ENCODE data around the gene SACM1L. TPM values are rescaled to one million over a fixed set of nuclear protein-coding genes. Genes with fewer than 3 reads are reported as not detected.

Gene SACM1L
- polyA plus RNA-seq, 10 donors: 22.8 to 38.6 (median 28.4) TPM

- DNase-seq: no peak
Measured at GRCh38 chr3:45765958-45766357, 76.8 kb downstream of the SACM1L start.

- DNase-seq: no peak
Measured at GRCh38 chr3:45771166-45771775, 82.1 kb downstream of the SACM1L start.

- no peak for DNase-seq
Measured at GRCh38 chr3:45771831-45772230, 82.6 kb downstream of the SACM1L start.

DNA sequence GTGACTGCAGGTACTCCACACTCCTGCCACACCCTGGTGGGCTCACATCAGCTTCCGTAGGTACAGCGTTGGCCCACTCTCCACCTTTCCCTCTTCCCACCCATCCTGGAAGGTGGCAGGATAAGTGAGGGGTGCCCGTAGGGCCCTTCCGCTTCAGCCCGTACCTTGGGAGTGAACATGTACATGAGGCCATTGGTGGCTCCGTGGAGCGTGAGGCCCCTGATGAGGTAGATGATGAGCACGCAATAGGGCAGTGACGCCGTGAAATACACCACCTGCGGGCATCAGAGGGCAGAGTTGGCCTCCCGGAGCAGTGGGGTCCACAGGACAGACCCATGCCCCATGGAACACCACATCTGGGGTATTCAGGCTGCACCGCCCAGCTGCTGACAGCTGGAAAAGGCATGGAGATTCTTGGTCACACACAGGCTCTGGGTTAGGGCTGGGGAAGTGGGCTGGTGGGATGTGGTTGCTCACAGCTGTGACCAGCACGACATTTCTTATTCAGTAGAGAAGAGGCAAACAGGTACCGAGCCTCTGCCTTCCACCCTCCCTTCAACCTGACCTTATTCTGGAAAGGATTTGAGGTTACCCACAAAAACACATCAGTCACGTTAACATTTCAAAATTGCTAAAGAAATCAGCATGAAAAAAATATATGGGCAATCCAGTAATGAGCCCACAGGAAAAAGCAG lies 83.3 kb downstream of the SACM1L start:
- DNase-seq: no peak

DNA sequence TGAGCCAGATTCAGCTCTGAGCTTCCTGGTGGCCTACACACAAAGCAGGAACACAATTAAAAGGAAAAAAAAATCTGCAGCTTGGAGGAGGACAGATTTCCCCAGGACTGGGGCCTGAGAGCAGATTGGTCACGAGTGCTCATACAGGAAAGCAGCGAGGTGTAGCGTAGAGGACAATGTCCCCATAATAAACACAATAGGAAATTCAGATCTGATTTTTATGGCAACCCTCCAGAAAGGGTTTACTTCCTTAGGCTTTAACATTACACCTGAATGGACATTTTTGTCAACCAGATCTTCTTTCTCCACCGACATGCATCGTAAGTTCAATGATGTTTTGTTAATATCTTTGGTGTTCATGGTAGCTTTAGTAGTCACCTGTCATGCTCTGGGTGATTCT lies 83.9 kb downstream of the SACM1L start:
- DNase-seq: no peak

GRCh38 chr3:45773714-45774449 lies 84.7 kb downstream of the SACM1L start:
- no peak for DNase-seq

- no peak for DNase-seq
Measured at GRCh38 chr3:45774581-45775521, 85.7 kb downstream of the SACM1L start.

DNA sequence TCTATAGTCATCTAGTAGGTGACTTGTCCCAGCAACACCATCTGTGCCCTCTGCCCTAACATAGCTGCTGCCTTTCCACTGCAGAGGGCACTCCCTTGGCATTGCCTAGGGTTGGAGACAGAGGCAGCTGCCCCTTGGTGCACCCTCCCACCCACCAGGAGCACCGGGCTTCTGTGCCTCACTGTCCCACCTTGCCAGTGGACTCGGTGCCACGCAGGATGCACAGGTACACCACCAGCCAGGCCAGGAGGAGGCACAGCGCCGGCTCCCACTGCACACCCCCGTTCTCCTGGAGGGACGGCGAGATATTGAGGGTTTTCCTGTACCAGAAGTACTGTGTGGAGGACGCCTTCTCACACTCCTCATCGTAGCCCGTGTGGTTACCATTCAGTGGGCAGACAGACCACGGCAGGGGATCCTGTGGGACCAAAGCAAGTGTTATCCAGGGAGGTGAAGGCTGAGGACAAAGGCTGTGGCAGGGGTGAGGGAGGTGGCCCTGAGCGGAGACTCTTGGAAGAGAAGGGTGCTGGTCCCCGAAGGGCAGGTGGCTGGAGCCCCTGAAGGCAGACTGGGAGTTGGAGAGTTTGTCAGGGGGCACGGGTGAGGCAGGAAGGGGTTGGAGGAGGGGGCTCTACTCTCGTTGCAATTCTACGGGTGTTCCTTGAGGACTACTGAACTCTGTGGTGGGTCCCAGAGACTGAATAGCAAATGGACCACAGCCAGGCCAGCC lies 86.5 kb downstream of the SACM1L start:
- DNase-seq: no peak

- DNase-seq: no peak
Measured at GRCh38 chr3:45776301-45776595, 87.1 kb downstream of the SACM1L start.

GRCh38 chr3:45776611-45777010 lies 87.4 kb downstream of the SACM1L start:
- peak in 1 of 3 donors; percentile 15 for DNase-seq

DNA sequence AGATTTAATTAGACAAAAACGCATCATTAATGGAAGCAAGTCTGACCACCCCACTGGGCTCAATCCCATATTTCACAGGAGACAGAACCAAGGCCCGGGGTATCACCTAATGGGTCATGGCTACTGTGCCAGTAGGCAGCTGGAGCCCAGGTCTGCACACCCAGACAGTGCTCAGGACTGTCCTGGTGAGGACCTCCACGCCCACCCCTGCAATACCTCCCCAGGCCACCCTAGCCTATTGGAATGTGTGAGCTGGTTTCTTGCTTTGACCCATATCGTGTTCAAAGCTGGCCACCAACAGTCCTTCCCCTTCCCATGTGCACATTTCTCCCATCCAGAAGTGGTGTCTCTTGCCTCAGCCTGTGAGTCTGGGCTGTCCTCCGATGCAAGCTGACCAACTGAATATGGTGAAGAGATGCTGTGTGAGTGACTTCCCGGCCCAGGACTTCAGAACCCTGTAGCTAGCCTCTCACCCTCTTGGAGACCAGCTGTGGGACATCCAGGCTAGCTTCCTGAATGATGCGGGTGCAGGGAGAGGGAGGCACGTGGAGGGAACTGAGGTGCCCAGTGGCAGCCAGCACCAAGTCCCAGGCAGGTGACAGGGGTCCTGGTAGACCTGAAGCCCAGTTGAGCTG lies 88.0 kb downstream of the SACM1L start:
- no peak for DNase-seq

DNA sequence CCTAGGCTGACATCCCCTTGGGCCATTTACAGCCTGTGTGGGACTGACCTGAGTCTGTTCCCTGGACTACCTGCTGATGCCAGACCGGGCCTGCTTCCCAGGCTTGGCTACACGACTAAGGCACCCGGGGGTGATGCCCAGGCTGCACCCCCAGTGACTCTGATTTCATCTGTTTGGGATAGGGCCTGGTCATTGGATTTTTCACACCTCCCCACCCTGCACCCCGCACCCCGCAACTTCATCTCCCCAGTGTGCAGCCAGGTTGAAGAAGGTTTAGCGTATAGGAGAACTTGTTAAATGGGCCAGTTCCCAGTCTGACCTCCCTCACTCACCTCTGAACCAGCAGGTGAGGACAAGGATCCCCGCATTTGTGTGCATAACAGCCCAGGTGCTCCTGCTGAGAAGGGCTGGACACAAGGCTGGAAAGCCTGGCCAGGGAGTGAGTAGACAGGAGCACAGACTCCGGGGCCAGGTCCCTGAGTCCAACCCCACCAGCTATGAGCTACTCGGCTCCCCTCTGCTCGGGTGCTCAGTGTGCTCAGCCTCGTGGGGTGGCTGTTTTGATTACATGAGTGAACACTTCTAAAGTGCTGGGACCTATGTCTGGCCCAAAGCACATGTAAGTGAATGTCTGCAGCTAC lies 88.7 kb downstream of the SACM1L start:
- DNase-seq: no peak

DNA sequence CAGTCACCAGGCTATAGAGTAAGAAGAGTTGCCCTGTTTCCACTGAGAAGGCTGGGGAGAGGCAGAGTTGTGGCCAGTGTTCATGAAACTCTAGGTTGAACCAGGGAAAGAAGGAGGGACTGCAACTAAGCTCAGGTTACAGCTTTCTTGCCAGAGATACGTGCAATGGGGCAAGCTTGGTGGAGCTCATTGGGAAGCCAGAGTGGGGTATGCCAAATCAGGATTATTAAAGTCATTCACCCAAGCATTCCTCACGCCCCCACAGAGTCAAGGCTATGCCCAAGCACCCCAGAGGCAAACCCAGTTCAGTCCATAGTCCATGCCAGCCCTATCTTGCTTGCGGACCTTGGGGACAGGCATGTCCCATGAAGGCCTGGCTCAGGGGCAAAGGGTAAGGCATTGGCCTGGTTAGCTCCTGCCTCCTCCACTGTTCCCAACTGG lies 89.6 kb downstream of the SACM1L start:
- DNase-seq: no peak

DNA sequence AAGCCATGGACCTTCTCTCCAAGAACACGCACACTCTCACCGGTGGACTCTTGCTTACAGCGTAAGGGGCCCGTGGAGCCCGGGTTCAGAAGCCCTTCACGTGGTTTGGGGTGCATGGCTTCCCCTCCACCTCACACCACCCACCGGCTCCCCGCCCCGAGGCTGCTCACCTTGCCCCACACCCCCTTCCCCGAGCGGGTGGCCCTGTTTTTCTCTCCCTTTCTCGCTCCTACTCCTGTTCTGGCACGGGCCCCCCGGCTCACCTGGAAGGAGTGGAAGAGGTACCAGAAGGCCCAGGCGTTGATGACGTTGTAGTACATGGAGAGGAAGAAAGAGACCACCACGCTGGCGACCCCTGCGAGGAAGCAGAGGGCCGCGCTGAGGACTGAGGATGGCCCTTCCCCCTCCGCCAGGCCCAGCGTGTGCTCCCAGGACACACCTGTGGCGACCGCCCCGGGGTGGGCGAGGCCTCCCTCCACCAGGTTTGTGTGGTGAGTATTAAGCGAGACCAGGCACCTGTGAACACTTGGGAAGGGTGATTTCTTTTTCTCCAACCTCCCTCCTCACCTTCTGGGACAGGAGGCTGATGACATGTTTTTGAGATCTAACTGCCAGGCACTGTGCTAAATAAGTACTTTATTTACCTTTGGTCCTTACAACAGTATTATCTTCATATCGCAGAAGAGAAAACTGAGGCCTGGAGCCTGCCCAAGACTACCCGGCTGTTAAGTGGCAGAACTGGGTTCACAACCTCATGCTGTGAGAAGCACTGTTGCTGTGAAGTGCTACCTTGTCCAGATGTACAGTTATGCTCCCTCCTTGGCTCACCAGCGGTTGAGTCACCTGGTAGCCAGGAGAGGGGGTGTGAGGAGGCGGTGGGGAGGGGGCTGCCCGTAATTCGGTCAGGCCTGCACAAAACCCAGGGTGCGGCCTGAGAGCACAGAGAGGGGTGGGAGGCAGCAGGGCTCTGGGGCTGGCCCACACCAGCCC lies 90.8 kb downstream of the SACM1L start:
- no peak for DNase-seq

GRCh38 chr3:45781271-45781670 lies 92.1 kb downstream of the SACM1L start:
- no peak for DNase-seq

GRCh38 chr3:45781841-45782240 lies 92.6 kb downstream of the SACM1L start:
- DNase-seq: no peak

GRCh38 chr3:45782381-45782780 lies 93.2 kb downstream of the SACM1L start:
- DNase-seq: no peak

- no peak for DNase-seq
Measured at GRCh38 chr3:45783667-45784066, 94.5 kb downstream of the SACM1L start.

GRCh38 chr3:45785605-45786150 lies 96.5 kb downstream of the SACM1L start:
- DNase-seq: no peak

All from muscle of back (tissue), 11 donors.